Measurements from ENCODE around the gene SHISA2.
"Not testable (repeated sequence)": the region's sequence is repeated elsewhere in the genome, so short reads cannot be mapped to it uniquely, and the experiment has no call there.

Gene SHISA2

GRCh38 chr13:26051657-26052311 lies at the start of gene SHISA2:
Gene SHISA2 (minus strand): TSS chr13:26052016. CDS start chr13:26050975, 1,041 bp downstream.
- DNase-seq: peak; percentile 47

DNA sequence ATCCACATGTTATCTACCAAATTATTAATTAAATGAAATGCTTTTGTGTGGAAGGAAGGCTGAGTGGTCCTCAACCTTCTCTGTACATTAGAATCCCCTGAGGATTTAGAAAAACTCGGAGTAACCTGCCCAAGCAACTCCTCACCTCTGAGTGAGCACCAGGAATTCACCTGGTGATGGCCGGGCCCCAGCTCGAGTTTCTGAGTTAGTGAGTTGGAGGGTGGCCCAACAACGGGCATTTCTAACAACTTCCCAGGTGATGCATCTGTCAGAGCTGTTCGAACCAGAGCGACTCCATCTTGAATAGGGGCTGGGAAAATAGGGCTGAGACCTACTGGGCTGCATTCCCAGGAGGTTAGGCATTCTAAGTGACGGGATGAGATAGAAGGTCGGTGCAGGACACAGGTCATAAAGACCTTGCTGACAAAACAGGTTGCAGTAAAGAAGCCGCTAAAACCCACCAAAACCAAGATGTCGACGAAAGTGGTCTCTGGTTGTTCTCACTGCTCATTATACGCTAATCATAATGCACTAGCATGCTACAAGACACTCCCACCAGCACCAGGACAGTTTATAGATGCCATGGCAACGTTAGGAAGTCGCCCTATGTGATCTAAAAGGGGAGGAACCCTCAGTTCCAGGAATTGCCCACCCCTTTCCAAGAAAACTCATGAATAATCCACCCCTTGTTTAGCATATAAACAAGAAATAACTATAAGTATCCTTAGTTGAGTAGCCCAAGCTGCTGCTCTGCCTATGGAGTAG lies 44.2 kb upstream of the SHISA2 start:
- DNase-seq: no peak

- no peak for DNase-seq
These were observed 43.5 kb upstream of the SHISA2 start for GRCh38 chr13:26095338-26095737.

GRCh38 chr13:26076821-26077220 lies 25.0 kb upstream of the SHISA2 start:
- DNase-seq: not testable (repeated sequence)

- peak; percentile 4 for DNase-seq
These were observed 23.7 kb upstream of the SHISA2 start for GRCh38 chr13:26075498-26075897.

GRCh38 chr13:26074706-26075105 lies 22.9 kb upstream of the SHISA2 start:
- peak; percentile 77 for DNase-seq

DNA sequence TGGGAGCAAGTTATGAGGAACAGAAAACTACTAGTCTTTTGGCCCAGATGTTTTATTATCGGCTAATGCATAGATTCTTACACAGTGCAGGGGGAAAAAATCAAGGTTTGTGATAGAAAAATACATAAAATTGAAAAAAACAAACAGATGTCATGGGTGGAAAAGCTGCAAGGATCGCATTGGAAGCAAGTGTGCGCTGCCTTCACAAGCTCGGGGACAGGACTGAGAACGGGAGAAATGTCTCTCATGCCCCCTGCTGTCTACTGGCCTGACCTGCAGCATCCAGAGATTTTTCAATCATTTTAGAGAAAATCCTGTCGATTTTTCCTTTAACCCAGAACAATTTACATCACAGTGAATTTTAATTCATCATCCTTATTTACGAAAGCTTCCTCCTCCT lies 20.5 kb upstream of the SHISA2 start:
- not testable (repeated sequence) for DNase-seq

- DNase-seq: no peak
These were observed 19.9 kb upstream of the SHISA2 start for GRCh38 chr13:26071691-26072090.

- not testable (repeated sequence) for DNase-seq
These were observed 17.8 kb upstream of the SHISA2 start for GRCh38 chr13:26069642-26070041.

DNA sequence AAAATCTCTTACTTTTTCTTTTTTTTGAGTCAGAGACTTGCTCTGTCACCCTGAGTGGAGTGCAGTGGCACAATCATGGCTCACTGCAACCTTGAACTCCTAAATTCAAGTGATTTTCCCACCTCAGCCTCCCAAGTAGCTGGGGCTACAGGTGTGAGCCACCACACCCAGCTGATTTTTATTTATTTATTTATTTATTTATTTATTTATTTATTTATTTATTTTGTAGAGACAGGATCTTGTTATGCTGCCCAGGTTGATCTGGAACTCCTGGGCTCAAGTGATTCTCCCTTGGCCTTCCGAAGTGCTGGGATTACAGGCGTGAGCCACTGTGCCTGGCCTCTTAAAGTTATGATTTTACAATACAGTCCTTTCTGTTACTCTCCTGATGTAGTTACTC lies 16.6 kb upstream of the SHISA2 start:
- DNase-seq: not testable (repeated sequence)

- DNase-seq: no peak
These were observed 15.8 kb upstream of the SHISA2 start for GRCh38 chr13:26067601-26068000.

DNA sequence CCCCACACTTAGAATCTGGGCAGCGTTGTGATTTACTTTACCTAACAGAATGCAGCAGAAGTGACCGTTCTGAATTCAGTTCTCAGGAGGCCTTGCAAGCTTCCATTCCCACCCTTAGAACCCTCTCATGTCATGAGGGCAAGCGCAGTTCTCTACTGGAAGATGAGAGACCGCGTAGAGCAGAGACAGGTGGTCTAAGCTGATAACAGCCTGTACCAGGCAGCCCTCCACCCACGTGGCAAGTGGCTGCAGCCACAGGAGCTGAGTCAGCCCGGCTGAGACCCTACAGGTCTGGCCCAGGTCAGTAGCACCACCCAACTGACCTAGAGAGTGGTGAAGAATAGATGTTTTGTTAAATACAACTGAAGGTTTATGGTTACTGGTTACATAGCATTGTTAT lies 14.7 kb upstream of the SHISA2 start:
- DNase-seq: not testable (repeated sequence)

- peak; percentile 43 for DNase-seq
These were observed 11.1 kb upstream of the SHISA2 start for GRCh38 chr13:26062853-26063444.

DNA sequence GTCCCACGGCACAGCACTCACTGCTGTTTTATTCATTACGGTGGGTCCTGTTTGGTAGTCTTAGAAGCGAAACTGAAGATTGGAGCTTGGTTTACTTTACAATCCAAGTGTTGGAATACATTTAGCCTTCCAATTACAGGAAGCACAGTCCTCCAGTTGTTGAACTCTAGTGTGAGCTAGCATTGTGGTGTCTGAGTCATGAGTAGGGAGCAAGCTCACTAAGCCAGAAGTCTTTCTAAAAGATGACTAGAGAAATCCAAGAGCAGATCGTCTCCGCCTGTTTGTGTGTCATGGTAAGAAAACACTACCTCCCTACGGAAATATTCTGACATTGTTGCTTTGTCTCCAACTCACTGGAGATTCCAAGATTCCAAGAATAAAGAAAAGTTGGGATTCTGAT lies 10.1 kb upstream of the SHISA2 start:
- peak; percentile 53 for DNase-seq

DNA sequence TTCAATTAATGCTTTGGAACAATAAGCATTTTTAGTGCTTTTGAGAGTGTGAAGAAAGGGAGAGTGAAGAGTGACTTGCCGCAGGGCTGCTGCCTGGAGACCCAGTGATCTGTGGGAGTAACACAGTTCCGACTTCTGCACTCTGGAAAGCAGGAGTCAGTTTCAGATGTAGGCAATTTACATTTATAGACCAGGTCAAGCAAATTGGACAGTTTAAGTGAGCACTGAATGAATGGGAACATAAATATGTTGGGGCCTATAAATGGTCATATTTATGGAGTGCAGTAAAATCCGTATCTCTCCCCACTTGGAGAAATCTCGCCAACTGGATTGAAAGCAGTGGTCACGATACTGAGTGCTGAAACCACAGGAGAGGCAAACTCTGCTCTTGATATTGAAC lies 9.4 kb upstream of the SHISA2 start:
- DNase-seq: no peak

- no peak for DNase-seq
These were observed 8.5 kb upstream of the SHISA2 start for GRCh38 chr13:26060357-26060756.

- no peak for DNase-seq
These were observed 6.9 kb upstream of the SHISA2 start for GRCh38 chr13:26058704-26059103.

DNA sequence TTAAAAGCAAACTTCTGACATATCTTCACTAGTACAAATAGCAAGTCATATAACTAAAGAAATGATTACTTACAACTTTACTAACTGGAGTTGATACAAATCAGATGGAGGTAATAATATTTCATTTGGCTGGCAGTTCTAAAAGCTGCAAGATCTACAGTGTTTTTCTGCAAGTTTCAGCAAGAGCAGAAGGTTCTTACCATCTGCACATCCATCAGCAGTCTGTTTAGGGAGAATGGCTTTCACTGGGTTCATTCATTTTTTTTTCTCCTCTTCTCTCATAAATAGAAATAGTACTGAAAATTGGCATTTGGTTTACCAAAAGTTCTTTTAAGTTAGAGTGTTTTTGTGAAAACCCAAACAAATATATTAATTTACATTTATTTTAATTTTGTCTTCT lies 3.1 kb upstream of the SHISA2 start:
- DNase-seq: no peak

GRCh38 chr13:26053418-26053980 lies 1.7 kb upstream of the SHISA2 start:
- no peak for DNase-seq

GRCh38 chr13:26052337-26052736 lies 521 bp upstream of the SHISA2 start:
- no peak for DNase-seq

DNA sequence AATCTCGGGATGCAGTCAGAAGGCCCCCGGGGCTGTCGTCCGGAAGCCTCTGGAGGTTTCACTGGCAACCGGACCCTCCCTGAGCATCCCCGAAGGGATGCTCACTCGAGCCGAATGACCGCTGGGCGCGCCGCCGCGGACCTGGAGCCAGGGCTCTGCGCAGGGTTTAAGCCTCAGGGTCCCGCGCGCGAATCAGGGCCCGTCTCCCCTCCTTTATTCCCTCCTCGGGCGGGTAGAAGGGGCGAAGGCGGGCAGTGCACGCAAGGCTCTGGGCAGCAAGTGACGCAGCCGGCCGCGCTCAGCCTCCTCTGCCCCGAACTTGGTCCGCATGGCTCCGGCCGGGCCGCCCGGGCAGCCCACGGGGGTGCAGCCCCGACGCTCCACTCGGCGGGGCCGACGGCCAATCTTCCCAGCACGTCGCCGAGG lies 572 bp downstream of the SHISA2 start:
- DNase-seq: peak; percentile 19

DNA sequence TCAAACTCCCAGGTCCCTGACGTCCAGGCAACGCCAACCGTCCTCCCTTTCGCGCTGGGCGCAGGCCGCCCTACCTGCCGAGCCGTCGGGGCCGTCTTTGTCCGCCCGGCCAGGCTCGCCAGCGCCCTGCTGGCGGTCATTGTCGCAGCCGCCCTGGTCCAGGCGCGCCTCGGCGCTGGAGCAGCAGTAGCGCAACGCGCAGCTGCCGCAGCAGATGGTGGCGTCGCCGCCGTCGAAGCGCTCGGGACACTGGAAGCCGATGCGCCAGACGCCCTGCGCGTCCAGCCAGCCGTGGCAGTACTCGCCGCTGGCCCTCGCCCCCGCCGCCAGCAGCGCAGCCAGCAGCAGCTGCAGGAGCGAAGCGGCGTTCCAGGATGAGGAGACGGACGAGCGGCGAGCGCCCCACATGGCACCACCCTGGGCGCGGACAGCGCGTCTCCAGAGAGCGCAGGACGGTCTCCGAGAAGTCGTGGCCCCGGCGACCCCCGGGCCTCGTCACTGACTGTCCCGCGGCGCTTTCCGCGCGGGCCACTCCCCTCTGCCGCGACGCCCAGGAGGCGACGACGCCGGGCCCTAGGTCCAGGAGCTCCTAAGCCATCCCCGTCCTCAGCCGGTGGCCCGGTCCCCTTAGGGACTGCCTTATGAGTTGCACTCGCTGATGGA lies 1.1 kb downstream of the SHISA2 start:
- DNase-seq: peak; percentile 7

DNA sequence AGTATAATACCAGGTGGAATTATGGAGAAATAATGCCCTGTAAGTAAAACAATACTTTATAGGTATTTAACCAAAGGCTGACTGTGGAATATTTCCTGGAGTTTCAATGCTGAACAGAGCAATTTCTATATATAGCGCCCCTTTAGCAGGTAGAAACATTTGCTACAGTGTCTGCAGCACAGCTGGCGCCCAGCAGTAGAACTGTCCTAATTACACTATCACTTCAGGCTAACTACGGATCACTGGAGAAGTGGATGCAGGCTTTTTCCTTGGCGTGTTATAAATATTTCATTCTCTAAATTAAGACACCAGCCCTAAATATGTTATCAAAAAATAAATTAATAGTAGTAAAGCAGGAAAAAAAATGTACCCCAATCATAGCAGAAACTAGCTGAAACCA lies 3.1 kb downstream of the SHISA2 start:
- DNase-seq: no peak

All from EL (cell line).